Caco-2 (cell line): Measurements from ENCODE around the gene TMEM151A. TPM values are rescaled to one million over a fixed set of nuclear protein-coding genes. Genes with fewer than 3 reads are reported as not detected.

Experiments
- BruUV-seq: library from RNA; stranded (reverse); fragments of 400-500 nt; replicated peaks from 2 replicates; lab custom pipeline; 2021; lab: Mats Ljungman, UMichigan
- CTCF ChIA-PET: fragments of 300-600 bp; sonication (Branson Sonifier 250); formaldehyde crosslinking; loops from one replicate; lab custom pipeline; 2022; ENCODE audit warnings: antibody characterized with exemption; lab: Charles Lee
- POLR2A ChIA-PET: fragments of 300-600 bp; sonication (Branson Sonifier 250); formaldehyde crosslinking; loops from one replicate; lab custom pipeline; 2022; ENCODE audit warnings: antibody characterized with exemption; lab: Charles Lee
- DNase-seq, 2 experiments: peaks; one replicate each; pipeline versions ENCODE4 v3.0.0 to v3.0.0-alpha.2; 2020 to 2022
- H3K27me3 ChIP-seq: replicated peaks from 2 replicates; pipeline ENCODE4 v1.6.0; 2011; ENCODE audit warnings: low read length; ENCODE audit not compliant: control insufficient read depth, insufficient read depth
- H3K36me3 ChIP-seq: 2 replicates; pipeline ENCODE4 v1.5.1; 2011; ENCODE audit warnings: low read length; ENCODE audit not compliant: control insufficient read depth, insufficient read depth
- H3K4me1 ChIP-seq: fragments of 250-450 bp; sonication (Bioruptor Pico); 2 replicates; pipeline ENCODE4 v1.5.1; 2020; ENCODE audit warnings: mild to moderate bottlenecking
- H3K4me3 ChIP-seq: 2 replicates; pipeline ENCODE4 v1.5.1; 2011; ENCODE audit warnings: low read depth, mild to moderate bottlenecking, control low read depth, low read length
- H3K9me3 ChIP-seq: fragments of 250-450 bp; sonication (Bioruptor Pico); 2 replicates; pipeline ENCODE4 v1.5.1; 2020; ENCODE audit warnings: mild to moderate bottlenecking, moderate library complexity
- H3K27ac Mint-ChIP-seq: one replicate; pipeline ENCODE4 v1.8.0; 2022; ENCODE audit warnings: mixed read lengths; ENCODE audit not compliant: unreplicated experiment
- H3K27me3 Mint-ChIP-seq: one replicate; pipeline ENCODE4 v1.8.0; 2022; ENCODE audit warnings: mixed read lengths; ENCODE audit not compliant: insufficient read depth, unreplicated experiment
- H3K36me3 Mint-ChIP-seq: one replicate; pipeline ENCODE4 v1.8.0; 2022; ENCODE audit warnings: mild to moderate bottlenecking, mixed read lengths; ENCODE audit not compliant: insufficient read depth, unreplicated experiment
- H3K4me1 Mint-ChIP-seq: one replicate; pipeline ENCODE4 v1.8.0; 2022; ENCODE audit warnings: low read depth, mixed read lengths; ENCODE audit not compliant: unreplicated experiment
- H3K4me3 Mint-ChIP-seq: one replicate; pipeline ENCODE4 v1.8.0; 2022; ENCODE audit warnings: mild to moderate bottlenecking, moderate library complexity, mixed read lengths; ENCODE audit not compliant: unreplicated experiment
- H3K9me3 Mint-ChIP-seq: one replicate; pipeline ENCODE4 v1.8.0; 2022; ENCODE audit warnings: mixed read lengths; ENCODE audit not compliant: unreplicated experiment
- CTCF ChIP-seq, 2 experiments: fragments of 200-600 bp in 1 of 2; IDR thresholded peaks; 1 replicate in 1 of 2; 2 replicates in 1 of 2; pipeline versions ENCODE4 v1.5.1 to v1.8.0; 2011 to 2022; ENCODE audit warnings: antibody characterized with exemption in 1 of 2, control low read depth in 1 of 2, inconsistent platforms in 1 of 2, low read depth in 1 of 2, low read length in 1 of 2, mild to moderate bottlenecking in 1 of 2, moderate library complexity in 1 of 2; ENCODE audit not compliant: insufficient read depth in 1 of 2, severe bottlenecking in 1 of 2, unreplicated experiment in 1 of 2
- intact Hi-C: fragments of 100-400 bp; cut with micrococcal nuclease; formaldehyde crosslinking; loops from one replicate; pipeline ENCODE4 v1.10.0; 2022; ENCODE audit not compliant: unreplicated experiment
- total RNA-seq: library from RNA; stranded (reverse); gene quantifications from 2 replicates; pipeline ENCODE4 v1.2.3, GENCODE V29; 2022

TMEM151A gene
- total RNA-seq, 1 experiment from 2014 or later = 0.68 TPM

GRCh38 chr11:66264914-66265313 is 26.8 kb upstream of the TMEM151A start:
- Histone ChIP-seq H3K27me3 (no peaks in the 10 kb centered on the region), H3K4me3 (no peak overlapping the region), H3K9me3 (no peaks in the 10 kb centered on the region), H3K4me1 (no peaks in the 10 kb centered on the region), H3K36me3 (no peaks in the 10 kb centered on the region)
- TF ChIP-seq CTCF (IDR thresholded peaks at IDR 0.05; ENCODE audit: insufficient read depth in 1 of 2, low read depth in 1 of 2, low read length in 1 of 2, severe bottlenecking in 1 of 2, unreplicated experiment in 1 of 2) = peak; percentile 21 to 28
- Mint-ChIP-seq H3K4me1 (peaks cover 8% of the 10 kb centered on the region), H3K27ac (no peak overlapping the region), H3K9me3 (no peaks in the 10 kb centered on the region), H3K36me3 (peaks cover 55% of the 10 kb centered on the region), H3K27me3 (no peaks in the 10 kb centered on the region), H3K4me3 (no peak overlapping the region)
- intact Hi-C loops = no loop called here
- peak in 1 of 2 experiments; percentile 47 for DNase-seq
- no TSS peak for BruUV-seq
- POLR2A ChIA-PET = no interaction called here
- CTCF ChIA-PET = interaction anchor here (0.5 kb wide), 1 partner anchor 122 kb away, joined by 3 read pairs; no protein-coding TSS in a partner anchor

GRCh38 chr11:66265531-66266377 is 25.9 kb upstream of the TMEM151A start:
- no TSS peak for BruUV-seq
- no peaks in the 10 kb centered on the region for H3K27me3 ChIP-seq
- peaks cover 51% of the 10 kb centered on the region for H3K36me3 Mint-ChIP-seq
- DNase-seq = no peak
- H3K36me3 ChIP-seq = no peaks in the 10 kb centered on the region
- no peak for TF ChIP-seq CTCF (IDR thresholded peaks at IDR 0.05; ENCODE audit: insufficient read depth in 1 of 2, low read depth in 1 of 2, low read length in 1 of 2, severe bottlenecking in 1 of 2, unreplicated experiment in 1 of 2)
- H3K9me3 Mint-ChIP-seq = no peaks in the 10 kb centered on the region
- ChIA-PET POLR2A (no interaction called here), CTCF (interaction anchor here (0.5 kb wide), 1 partner anchor 123 kb away, joined by 3 read pairs; no protein-coding TSS in a partner anchor)
- H3K4me3 Mint-ChIP-seq = no peak overlapping the region
- no peak overlapping the region for H3K27ac Mint-ChIP-seq
- H3K4me3 ChIP-seq = no peak overlapping the region
- intact Hi-C loops = no loop called here
- H3K4me1 Mint-ChIP-seq = peaks cover 8% of the 10 kb centered on the region
- H3K27me3 Mint-ChIP-seq = no peaks in the 10 kb centered on the region
- H3K4me1 ChIP-seq = no peaks in the 10 kb centered on the region
- H3K9me3 ChIP-seq = no peaks in the 10 kb centered on the region

GRCh38 chr11:66266378-66267038 is 25.2 kb upstream of the TMEM151A start:
- POLR2A ChIA-PET = interaction anchor here (1.1 kb wide), 1 partner anchor 46 kb away, joined by 3 read pairs; no protein-coding TSS in a partner anchor

More at GRCh38 chr11:66266378-66267038, 25.2 kb upstream of the TMEM151A start:
- H3K27ac Mint-ChIP-seq = peak overlapping the region; percentile 87
- no peak for TF ChIP-seq CTCF (IDR thresholded peaks at IDR 0.05; ENCODE audit: insufficient read depth in 1 of 2, low read depth in 1 of 2, low read length in 1 of 2, severe bottlenecking in 1 of 2, unreplicated experiment in 1 of 2)
- Histone ChIP-seq H3K4me1 (no peaks in the 10 kb centered on the region), H3K9me3 (no peaks in the 10 kb centered on the region), H3K27me3 (no peaks in the 10 kb centered on the region), H3K36me3 (no peaks in the 10 kb centered on the region), H3K4me3 (no peak overlapping the region)
- H3K36me3 Mint-ChIP-seq = peaks cover 48% of the 10 kb centered on the region
- peak overlapping the region; percentile 92 for H3K4me3 Mint-ChIP-seq
- BruUV-seq = no TSS peak
- CTCF ChIA-PET = interaction anchor here (0.6 kb wide), 1 partner anchor 23 kb away, joined by 3 read pairs; the partner anchor contains the start of gene YIF1A
- intact Hi-C loops = no loop called here
- no peak for DNase-seq
- H3K9me3 Mint-ChIP-seq = no peaks in the 10 kb centered on the region
- no peaks in the 10 kb centered on the region for H3K27me3 Mint-ChIP-seq
- H3K4me1 Mint-ChIP-seq = peaks cover 8% of the 10 kb centered on the region
